ENCODE measurements around the gene AKAP5. TPM values are rescaled to one million over a fixed set of nuclear protein-coding genes. Genes with fewer than 3 reads are reported as not detected.

Gene AKAP5
- polyA plus RNA-seq, 10 donors = 0.38 to 1.1 (median 0.52) TPM

Other genes with a start within 250 kb of the AKAP5 start
- gene ESR2, start 171.1 kb upstream of the AKAP5 start, polyA plus RNA-seq (ENCODE audit: insufficient read length in 10 of 10) = under 1 TPM; 0.25 to 0.72 (median 0.40) TPM
- gene MTHFD1, start 77.1 kb upstream of the AKAP5 start, polyA plus RNA-seq (ENCODE audit: insufficient read length in 10 of 10) = 10 to 100 TPM; 42.4 to 56.2 (median 48.3) TPM
- 10 to 100 TPM in 3 of 10 donors, 1 to 10 TPM in 7; 5.6 to 11.5 (median 7.6) TPM for gene ZBTB25, start 38.3 kb downstream of the AKAP5 start, polyA plus RNA-seq (ENCODE audit: insufficient read length in 10 of 10)
- 10 to 100 TPM; 27.2 to 41.4 (median 34.2) TPM for gene ZBTB1, start 39.3 kb downstream of the AKAP5 start, polyA plus RNA-seq (ENCODE audit: insufficient read length in 10 of 10)
- 10 to 100 TPM in 1 of 10 donors, 1 to 10 TPM in 9; 4.1 to 12.4 (median 6.5) TPM for gene HSPA2, start 75.2 kb downstream of the AKAP5 start, polyA plus RNA-seq (ENCODE audit: insufficient read length in 10 of 10)
- under 1 TPM in 7 of 10 donors, not detected in 3; 0.13 to 0.56 (median 0.33) TPM for gene PPP1R36, start 84.5 kb downstream of the AKAP5 start, polyA plus RNA-seq (ENCODE audit: insufficient read length in 10 of 10)
- gene PLEKHG3, start 238.9 kb downstream of the AKAP5 start, polyA plus RNA-seq (ENCODE audit: insufficient read length in 10 of 10) = 10 to 100 TPM; 17.4 to 34.5 (median 22.6) TPM